ENCODE results near the gene CEP192.
"Not testable (repeated sequence)": the region's sequence is repeated elsewhere in the genome, so short reads cannot be mapped to it uniquely, and the experiment has no call there.

Gene CEP192

DNA sequence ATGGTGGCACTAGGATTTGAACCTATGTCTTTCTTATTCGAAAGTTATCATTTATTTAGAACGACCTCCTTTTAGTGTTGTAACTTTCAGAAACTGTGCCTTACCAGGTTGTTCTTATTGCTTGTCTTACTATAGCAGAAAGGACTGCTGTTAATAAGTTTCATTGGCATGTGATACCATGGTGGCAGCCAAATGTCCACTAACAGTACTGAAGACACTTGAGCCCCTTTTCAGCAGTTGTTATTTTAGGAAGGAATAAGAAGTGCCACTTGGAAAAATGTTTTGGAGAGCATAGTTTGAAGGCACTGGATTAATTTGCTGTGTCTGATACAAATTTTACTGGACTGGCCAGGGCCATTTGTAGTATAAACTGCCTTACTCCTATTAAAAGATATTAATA lies 37.7 kb downstream of the CEP192 start:
- DNase-seq (ENCODE audit: low read depth) = no peak

DNA sequence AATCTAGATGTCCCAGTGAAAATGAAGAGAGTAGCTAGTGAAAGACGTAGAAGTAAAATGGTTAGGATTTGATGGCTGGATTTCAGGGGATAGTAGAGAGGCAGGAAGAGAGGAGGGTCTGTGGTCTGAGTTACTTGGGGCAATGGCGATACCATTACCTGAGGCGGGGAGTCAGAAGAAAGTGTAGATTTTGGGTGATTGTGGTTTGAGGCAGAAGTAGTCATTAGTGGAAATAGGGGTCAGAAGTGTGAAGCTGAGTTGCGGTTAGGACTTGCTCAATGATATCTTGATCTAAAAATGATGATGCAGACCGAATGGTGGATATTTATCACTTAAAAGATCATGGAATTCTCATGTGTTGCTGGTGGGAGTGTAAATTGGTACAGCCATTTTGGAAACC lies 41.0 kb downstream of the CEP192 start:
- no peak for DNase-seq (ENCODE audit: low read depth)

GRCh38 chr18:13035249-13035914 lies 44.2 kb downstream of the CEP192 start:
- no peak for DNase-seq (ENCODE audit: low read depth)

GRCh38 chr18:13036622-13037320 lies 45.6 kb downstream of the CEP192 start:
- DNase-seq (ENCODE audit: low read depth) = no peak

DNA sequence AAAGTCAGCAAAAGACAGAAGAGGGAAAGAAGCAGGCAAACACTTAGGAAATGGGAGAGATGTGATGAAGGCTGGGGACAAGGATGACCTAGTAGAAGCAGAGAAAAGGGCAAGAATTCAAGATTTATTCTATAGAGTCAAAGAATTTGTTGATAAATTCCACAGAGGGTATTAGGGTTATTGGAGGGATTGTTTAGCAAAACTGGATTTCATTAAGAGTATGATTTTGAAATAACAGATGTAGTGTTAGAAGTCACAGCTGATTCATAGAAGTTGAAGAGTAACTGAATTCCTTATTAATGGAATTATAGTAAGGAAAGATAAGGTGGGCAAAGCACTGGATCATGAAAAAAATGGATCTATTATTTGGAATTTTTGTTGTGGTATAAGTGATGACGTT lies 48.6 kb downstream of the CEP192 start:
- no peak for DNase-seq (ENCODE audit: low read depth)

- DNase-seq (ENCODE audit: low read depth) = no peak
Observed at GRCh38 chr18:13043066-13043465, 51.9 kb downstream of the CEP192 start.

GRCh38 chr18:13048061-13048595 lies 57.0 kb downstream of the CEP192 start:
- DNase-seq (ENCODE audit: low read depth) = no peak

DNA sequence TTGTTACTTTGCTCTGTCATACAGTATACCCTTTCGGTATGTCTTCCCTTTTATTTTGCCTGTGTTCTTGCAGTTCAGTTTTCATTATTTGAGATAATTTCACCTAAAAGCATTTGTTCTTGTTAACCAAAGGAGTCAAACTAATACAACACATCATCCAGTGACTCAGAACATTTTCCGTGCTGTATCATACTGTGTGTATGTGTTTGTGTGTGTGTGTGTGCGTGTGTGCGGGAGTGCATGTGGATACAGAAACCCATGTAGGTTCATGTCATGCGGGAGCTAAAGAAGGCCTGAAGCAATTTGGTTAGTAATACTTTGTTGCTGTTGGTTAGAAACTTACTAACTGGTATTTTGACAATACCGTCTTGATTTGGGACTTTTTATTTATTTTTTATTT lies 60.0 kb downstream of the CEP192 start:
- no peak for DNase-seq (ENCODE audit: low read depth)

DNA sequence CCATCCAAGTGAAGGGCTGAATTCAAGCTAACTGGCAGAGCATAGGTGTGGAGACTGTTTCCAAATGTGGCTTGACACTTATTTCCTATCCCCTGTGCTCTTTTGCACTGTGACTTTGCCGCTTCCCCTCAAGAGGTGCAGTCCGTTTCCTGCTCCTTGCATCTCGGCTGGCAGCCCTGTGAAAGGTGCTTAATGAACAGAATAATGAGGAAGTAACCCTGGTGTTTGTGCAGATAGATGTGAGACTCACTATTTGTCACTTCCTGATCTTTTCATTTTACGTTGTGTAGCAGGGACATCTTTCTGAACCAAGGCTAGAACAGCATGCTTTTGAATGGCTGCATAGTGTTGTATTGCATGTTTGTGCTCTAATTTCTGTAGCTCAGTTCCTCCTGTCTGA lies 60.8 kb downstream of the CEP192 start:
- DNase-seq (ENCODE audit: low read depth) = no peak

- DNase-seq (ENCODE audit: low read depth) = no peak
Observed at GRCh38 chr18:13054336-13054735, 63.2 kb downstream of the CEP192 start.

- no peak for DNase-seq (ENCODE audit: low read depth)
Observed at GRCh38 chr18:13061630-13062189, 70.5 kb downstream of the CEP192 start.

- DNase-seq (ENCODE audit: low read depth) = no peak
Observed at GRCh38 chr18:13067124-13067523, 76.0 kb downstream of the CEP192 start.

DNA sequence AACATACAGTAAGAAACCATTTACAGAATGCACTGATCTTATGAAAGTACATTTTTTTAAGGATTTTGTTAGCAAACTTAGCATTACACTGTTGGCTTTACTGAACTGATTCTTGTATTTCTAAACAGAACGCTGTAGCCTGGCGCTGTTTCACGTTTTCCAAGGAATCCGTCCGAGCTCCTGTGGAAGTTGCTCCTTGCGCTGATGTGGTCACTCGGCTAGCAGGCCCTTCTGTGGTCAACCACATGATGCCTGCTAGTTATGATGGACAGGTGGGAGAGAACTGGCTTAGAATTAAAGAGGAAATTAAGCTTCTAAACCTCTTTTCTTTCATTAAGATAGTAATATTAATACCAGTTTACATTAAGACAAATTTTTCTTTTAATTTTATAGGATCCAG lies 76.8 kb downstream of the CEP192 start:
- DNase-seq (ENCODE audit: low read depth) = no peak

- DNase-seq (ENCODE audit: low read depth) = no peak
Observed at GRCh38 chr18:13070460-13070859, 79.3 kb downstream of the CEP192 start.

DNA sequence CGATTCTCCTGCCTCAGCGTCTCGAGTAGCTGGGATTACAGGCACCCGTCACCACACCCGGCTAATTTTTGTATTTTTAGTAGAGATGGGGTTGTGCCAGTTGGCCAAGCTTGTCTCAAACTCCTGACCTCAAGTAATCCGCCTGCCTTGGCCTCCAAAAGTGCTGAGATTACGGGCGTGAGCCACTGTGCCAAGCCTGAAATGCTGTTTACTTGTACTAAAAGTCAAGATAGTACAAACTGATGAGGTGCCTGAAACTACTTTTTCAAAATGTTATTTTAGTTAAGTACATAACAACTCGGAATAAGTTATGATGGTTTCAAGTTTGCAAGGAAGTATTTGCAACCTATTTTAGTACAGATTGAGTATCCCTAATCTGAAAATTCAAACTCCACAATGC lies 85.7 kb downstream of the CEP192 start:
- DNase-seq (ENCODE audit: low read depth) = no peak

GRCh38 chr18:13077473-13077872 lies 86.3 kb downstream of the CEP192 start:
- DNase-seq (ENCODE audit: low read depth) = no peak

DNA sequence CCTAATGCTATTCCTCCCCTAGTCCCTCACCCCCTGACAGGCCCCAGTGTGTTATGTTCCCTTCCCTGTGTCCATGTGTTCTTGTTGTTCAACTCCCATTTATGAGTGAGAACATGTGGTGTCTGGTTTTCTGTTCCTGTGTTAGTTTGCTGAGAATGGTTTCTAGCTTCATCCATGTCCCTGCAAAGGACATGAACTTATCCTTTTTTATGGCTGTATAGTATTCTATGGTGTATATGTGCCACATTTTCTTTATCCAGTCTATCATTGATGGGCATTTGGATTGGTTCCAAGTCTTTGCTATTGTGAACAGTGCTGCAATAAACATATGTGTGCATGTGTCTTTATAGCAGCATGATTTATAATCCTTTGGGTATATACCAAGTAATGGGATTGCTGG lies 86.9 kb downstream of the CEP192 start:
- DNase-seq (ENCODE audit: low read depth) = not testable (repeated sequence)

DNA sequence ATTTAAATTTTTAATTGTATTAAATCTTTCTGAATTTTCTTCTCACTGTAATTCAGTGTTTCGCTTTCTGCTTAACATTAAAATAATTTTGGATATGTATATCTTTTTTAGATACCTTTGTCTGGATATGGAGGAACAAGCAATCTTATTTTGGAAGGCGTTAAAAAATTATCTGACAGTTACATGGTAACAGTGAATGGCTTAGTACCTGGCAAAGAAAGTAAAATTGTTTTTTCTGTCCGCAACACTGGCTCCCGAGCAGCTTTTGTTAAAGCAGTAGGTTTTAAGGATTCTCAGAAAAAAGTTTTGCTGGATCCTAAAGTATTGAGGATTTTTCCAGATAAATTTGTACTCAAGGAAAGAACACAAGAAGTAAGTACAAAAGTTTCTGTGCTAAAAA lies 95.7 kb downstream of the CEP192 start:
- DNase-seq (ENCODE audit: low read depth) = no peak

DNA sequence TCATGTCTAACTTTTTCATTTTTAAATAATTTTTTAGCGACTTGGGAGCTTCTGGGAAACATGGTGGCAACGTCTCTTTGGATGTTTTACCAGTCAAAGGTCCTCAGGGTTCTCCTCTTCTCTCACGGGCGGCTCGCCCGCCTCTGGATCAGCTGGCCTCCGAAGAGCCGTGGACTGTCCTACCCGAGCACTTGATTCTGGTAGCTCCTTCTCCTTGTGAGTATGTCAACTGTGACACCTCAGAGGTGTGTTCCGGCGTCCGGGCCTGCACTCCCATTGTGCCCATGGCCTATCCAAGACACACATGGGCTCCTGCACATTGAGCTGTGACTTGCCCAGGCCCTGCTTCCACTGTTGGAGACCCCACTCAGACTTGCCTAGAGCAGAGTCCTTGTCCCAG lies 104.3 kb downstream of the CEP192 start:
- no peak for DNase-seq (ENCODE audit: low read depth)

DNA sequence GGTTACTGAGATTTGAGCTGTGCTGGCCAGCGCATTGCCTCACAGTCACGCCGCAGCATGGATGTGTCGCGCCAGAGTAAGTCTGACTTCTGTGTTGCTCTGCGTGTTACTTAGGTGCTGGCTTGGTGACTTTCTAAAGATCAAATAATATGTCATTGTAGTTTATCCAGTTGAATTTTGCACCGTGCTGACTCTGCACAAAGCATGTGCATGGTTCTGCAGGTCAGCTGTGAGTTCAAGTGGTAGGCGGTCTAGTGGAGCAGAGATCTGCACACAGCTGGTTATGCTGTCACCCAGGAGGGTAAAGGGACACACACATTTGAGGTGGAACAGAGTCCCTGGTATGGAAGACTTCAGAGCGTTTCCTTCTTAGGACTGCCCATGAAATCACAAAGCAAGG lies 105.1 kb downstream of the CEP192 start:
- no peak for DNase-seq (ENCODE audit: low read depth)

GRCh38 chr18:13096719-13097118 lies 105.6 kb downstream of the CEP192 start:
- no peak for DNase-seq (ENCODE audit: low read depth)

DNA sequence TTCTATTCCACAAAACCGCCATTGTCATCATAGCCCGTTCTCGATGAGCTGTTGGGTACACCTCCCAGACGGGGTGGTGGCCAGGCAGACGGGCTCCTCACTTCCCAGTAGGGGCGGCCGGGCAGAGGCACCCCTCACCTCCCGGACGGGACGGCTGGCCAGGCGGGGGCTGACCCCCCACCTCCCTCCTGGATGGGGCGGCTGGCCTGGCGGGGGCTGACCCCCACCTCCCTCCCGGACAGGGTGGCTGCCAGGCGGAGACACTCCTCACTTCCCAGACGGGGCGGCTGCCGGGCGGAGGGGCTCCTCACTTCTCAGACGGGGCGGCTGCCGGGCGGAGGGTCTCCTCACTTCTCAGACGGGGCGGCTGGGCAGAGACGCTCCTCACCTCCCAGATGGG lies 106.9 kb downstream of the CEP192 start:
- DNase-seq (ENCODE audit: low read depth) = not testable (repeated sequence)

DNA sequence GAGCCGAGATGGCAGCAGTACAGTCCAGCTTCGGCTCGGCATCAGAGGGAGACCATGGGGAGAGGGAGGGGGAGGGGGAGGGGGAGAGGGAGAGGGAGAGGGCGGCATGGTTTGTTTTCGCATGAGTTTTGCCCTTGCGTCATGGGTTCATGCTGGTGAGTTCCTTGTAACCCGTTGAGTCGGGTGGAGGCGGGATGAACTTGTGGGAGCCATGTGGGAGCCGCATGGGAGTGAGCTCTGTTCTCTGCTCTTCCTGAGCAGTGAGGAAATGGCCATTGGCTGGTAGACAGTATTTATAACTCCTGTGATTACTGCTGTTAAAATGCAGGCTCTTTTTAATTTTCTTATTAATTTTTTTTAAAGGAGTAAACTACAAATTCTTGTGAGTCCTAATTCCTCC lies 108.0 kb downstream of the CEP192 start:
- no peak for DNase-seq (ENCODE audit: low read depth)

Measured in T follicular helper cell (primary cell).